ENCODE results near the gene GPER1. TPM values are rescaled to one million over a fixed set of nuclear protein-coding genes. Genes with fewer than 3 reads are reported as not detected.

GPER1 gene
- total and polyA plus RNA-seq, 12 donors = 1.9 to 44.1 (median 20.1) TPM

GRCh38 chr7:1136841-1137516, 49.1 kb downstream of the GPER1 start:
- peak in 1 of 7 donors; percentile 14 for DNase-seq
- intact Hi-C loops (cut with DNase I) = no loop called here
- TF ChIP-seq CTCF (IDR thresholded peaks at IDR 0.05) = no peak
- TF ChIP-seq POLR2A (IDR thresholded peaks at IDR 0.05) = no peak
- WGBS, 4 donors = 22 to 31% (median 24%) methylated on average over 9 of the region's 9 CpGs
- H3K4me3 ChIP-seq = peak overlapping the region in 2 of 4 donors; percentile 85 to 99
- H3K9me3 ChIP-seq (replicated peaks in 1 of 3) = no peaks in the 10 kb centered on the region
- peaks cover 4 to 25% of the 10 kb centered on the region in 2 donors for H3K4me1 ChIP-seq (replicated peaks in 1 of 2)
- H3K27ac ChIP-seq = no peak overlapping the region
- H3K27me3 ChIP-seq = no peaks in the 10 kb centered on the region
- H3K36me3 ChIP-seq (replicated peaks in 1 of 2) = no peaks in the 10 kb centered on the region

GRCh38 chr7:1137517-1138167, 49.7 kb downstream of the GPER1 start:
- Histone ChIP-seq H3K9me3 (replicated peaks in 1 of 3) (no peaks in the 10 kb centered on the region), H3K4me1 (replicated peaks in 1 of 2) (peaks cover 4 to 25% of the 10 kb centered on the region in 2 donors), H3K4me3 (peak overlapping the region in 3 of 4 donors; percentile 68 to 99 (median 85)), H3K27me3 (no peaks in the 10 kb centered on the region), H3K27ac (peak overlapping the region in 3 of 5 donors; percentile 78 to 90 (median 78)), H3K36me3 (replicated peaks in 1 of 2) (no peaks in the 10 kb centered on the region)
- WGBS, 4 donors = 8 to 27% (median 17%) methylated on average over 16 to 51 of the region's 51 CpGs
- TF ChIP-seq CTCF (IDR thresholded peaks at IDR 0.05) = no peak
- peak in 1 of 2 donors; percentile 49 for TF ChIP-seq POLR2A (IDR thresholded peaks at IDR 0.05)
- intact Hi-C loops (cut with DNase I) = no loop called here
- no peak for DNase-seq

GRCh38 chr7:1140476-1141104, 52.7 kb downstream of the GPER1 start:
- peak in 1 of 7 donors; percentile 5 for DNase-seq
- H3K27ac ChIP-seq = no peak overlapping the region
- no peak overlapping the region for H3K4me3 ChIP-seq
- no peaks in the 10 kb centered on the region for H3K9me3 ChIP-seq (replicated peaks in 1 of 3)
- H3K36me3 ChIP-seq (replicated peaks in 1 of 2) = no peaks in the 10 kb centered on the region
- H3K27me3 ChIP-seq = no peaks in the 10 kb centered on the region
- intact Hi-C loops (cut with DNase I) = loop anchor here in 1 of 2 donors (5.0 kb wide), 2 partner anchors 53 to 148 kb away; partner anchors contain the start of gene GPER1
- 82 to 90% (median 84%) methylated on average over 4 of the region's 4 CpGs for WGBS, 4 donors
- H3K4me1 ChIP-seq (replicated peaks in 1 of 2) = peaks cover 0 to 27% of the 10 kb centered on the region in 2 donors
- TF ChIP-seq CTCF (IDR thresholded peaks at IDR 0.05) (no peak), POLR2A (IDR thresholded peaks at IDR 0.05) (no peak)

GRCh38 chr7:1141651-1142050, 53.7 kb downstream of the GPER1 start:
- H3K4me1 ChIP-seq (replicated peaks in 1 of 2) = peaks cover 0 to 25% of the 10 kb centered on the region in 2 donors
- intact Hi-C loops (cut with DNase I) = loop anchor here in 1 of 2 donors (5.0 kb wide), 2 partner anchors 54 to 149 kb away; partner anchors contain the start of gene GPER1
- no peak overlapping the region for H3K27ac ChIP-seq
- no peak for DNase-seq
- 74 to 85% (median 82%) methylated on average over 6 of the region's 6 CpGs for WGBS, 4 donors
- H3K36me3 ChIP-seq (replicated peaks in 1 of 2) = no peaks in the 10 kb centered on the region
- H3K27me3 ChIP-seq = no peaks in the 10 kb centered on the region
- TF ChIP-seq POLR2A (IDR thresholded peaks at IDR 0.05) (no peak), CTCF (IDR thresholded peaks at IDR 0.05) (no peak)
- no peaks in the 10 kb centered on the region for H3K9me3 ChIP-seq (replicated peaks in 1 of 3)
- no peak overlapping the region for H3K4me3 ChIP-seq

Measured in adrenal gland (tissue), 12 donors.